HepG2 (cell line): ENCODE measurements around the gene IL27RA. TPM values are rescaled to one million over a fixed set of nuclear protein-coding genes. Genes with fewer than 3 reads are reported as not detected.

Experiments used
- AHDC1 ChIP-seq: sonication (generic); formaldehyde crosslinking; IDR thresholded peaks from 2 replicates; pipeline ENCODE4 v1.5.1; 2020; ENCODE audit warnings: mild to moderate bottlenecking, missing genetic modification reagents, borderline replicate concordance
- ARHGAP35 ChIP-seq: sonication (generic); formaldehyde crosslinking; IDR thresholded peaks from 2 replicates; pipeline ENCODE4 v1.9.0; 2022; ENCODE audit warnings: mild to moderate bottlenecking, inconsistent platforms, moderate library complexity, missing genetic modification reagents, borderline replicate concordance
- ARNT2 ChIP-seq: sonication (generic); formaldehyde crosslinking; IDR thresholded peaks from 2 replicates; pipeline ENCODE4 v1.8.0; 2022; ENCODE audit warnings: mild to moderate bottlenecking, low read depth, missing genetic modification reagents, moderate library complexity
- FOXO1 ChIP-seq: sonication (generic); formaldehyde crosslinking; IDR thresholded peaks from 2 replicates; pipeline ENCODE4 v1.4.0; 2020; ENCODE audit warnings: missing genetic modification reagents
- GPN1 ChIP-seq: sonication (generic); formaldehyde crosslinking; IDR thresholded peaks from 2 replicates; pipeline ENCODE4 v1.5.1; 2020; ENCODE audit warnings: missing genetic modification reagents, borderline replicate concordance
- GZF1 ChIP-seq: sonication (generic); formaldehyde crosslinking; IDR thresholded peaks from 2 replicates; pipeline ENCODE4 v1.5.1; 2020; ENCODE audit warnings: mild to moderate bottlenecking, missing genetic modification reagents
- PHF21A ChIP-seq: sonication (generic); formaldehyde crosslinking; IDR thresholded peaks from 2 replicates; pipeline ENCODE4 v1.5.0; 2020; ENCODE audit warnings: mild to moderate bottlenecking, missing genetic modification reagents
- SALL1 ChIP-seq: sonication (generic); formaldehyde crosslinking; IDR thresholded peaks from 2 replicates; pipeline ENCODE4 v1.8.0; 2022; ENCODE audit warnings: mild to moderate bottlenecking, missing genetic modification reagents
- TEAD3 ChIP-seq: optimal IDR thresholded peaks from 2 replicates; pipeline ENCODE3; 2016; ENCODE audit warnings: borderline replicate concordance
- ZFP36 ChIP-seq: fragments of 150-350 bp; IDR thresholded peaks from 2 replicates; pipeline ENCODE4 v1.6.1; 2018; ENCODE audit warnings: borderline replicate concordance, low read length, low read depth; ENCODE audit not compliant: partially characterized antibody
- ZNF281 ChIP-seq: sonication (generic); formaldehyde crosslinking; IDR thresholded peaks from 2 replicates; pipeline ENCODE4 v1.4.0; 2020; ENCODE audit warnings: missing genetic modification reagents, borderline replicate concordance
- ZNF777 ChIP-seq: sonication (generic); formaldehyde crosslinking; IDR thresholded peaks from 2 replicates; pipeline ENCODE4 v1.4.0; 2020; ENCODE audit warnings: missing genetic modification reagents
- ZNF83 ChIP-seq: sonication (generic); formaldehyde crosslinking; IDR thresholded peaks from 2 replicates; pipeline ENCODE4 v1.4.0; 2020; ENCODE audit warnings: missing genetic modification reagents, mild to moderate bottlenecking, borderline replicate concordance
- ZNF891 ChIP-seq: sonication (generic); formaldehyde crosslinking; IDR thresholded peaks from 2 replicates; pipeline ENCODE4 v1.5.0; 2020; ENCODE audit warnings: mild to moderate bottlenecking, missing genetic modification reagents
- polyA plus RNA-seq, 8 experiments: library from polyadenylated mRNA; depleted of rRNA in 3 of 8; stranded (reverse) in 7 of 8; unstranded in 1 of 8; fragments of >200 nt; fragmentation: Illumina TruSeq in 4 of 8; extraction: Trizol in 4 of 8; gene quantifications; 2 replicates each; pipeline versions ENCODE4 v1.2.1 to v1.2.3, GENCODE V29; 2011 to 2016; ENCODE audit warnings: low read depth in 4 of 8, missing spikeins in 1 of 8, mixed read lengths in 1 of 8; ENCODE audit not compliant: insufficient read depth in 1 of 8
- total RNA-seq, 5 experiments: library from RNA; depleted of rRNA; stranded (reverse); fragments of >200 nt; fragmentation: Illumina TruSeq; extraction: Trizol; gene quantifications; 2 replicates each; pipeline ENCODE4 v1.2.3, GENCODE V29; 2016; ENCODE audit warnings: low read depth in 1 of 5
- TF ChIP-seq, protein P1 (sequence below), 2 experiments: sonication (generic) in 1 of 2; formaldehyde crosslinking in 1 of 2; IDR thresholded peaks; 2 replicates each; pipeline versions ENCODE4 v1.5.1 to v1.6.1; 2011 to 2020; ENCODE audit warnings: borderline replicate concordance in 1 of 2, low read depth in 1 of 2, low read length in 1 of 2, mild to moderate bottlenecking in 1 of 2, missing genetic modification reagents in 1 of 2, moderate library complexity in 1 of 2
- TF ChIP-seq, protein P2 (sequence below): sonication (generic); formaldehyde crosslinking; IDR thresholded peaks from 2 replicates; pipeline ENCODE4 v1.4.0; 2020; ENCODE audit warnings: mild to moderate bottlenecking, missing genetic modification reagents

IL27RA gene
- total and polyA plus RNA-seq, 2 of the 13 experiments (the other 11 are each of a cell fraction or from before 2014, with no cell fraction given), result 3.5 to 8.1 TPM

GRCh38 chr19:14006766-14007562 lies 24.6 kb upstream of the IL27RA start (continued):
- TF ChIP-seq ZNF777 (CRISPR knock-in tag) (peak; percentile 89), SALL1 (CRISPR knock-in tag) (peak; percentile 80), GPN1 (CRISPR knock-in tag) (peak; percentile 71; the same call in 1 of the 2 replicates), AHDC1 (CRISPR knock-in tag) (no peak), TEAD3 (peak; percentile 52), ZNF891 (CRISPR knock-in tag) (peak; percentile 22; the same call in 1 of the 2 replicates), ZNF281 (peak; percentile 59; the same call in 1 of the 2 replicates), ZNF83 (CRISPR knock-in tag) (peak; percentile 78; the same call in 1 of the 2 replicates), ARNT2 (peak; percentile 77; the same call in 1 of the 2 replicates), PHF21A (peak; percentile 51; the same call in 1 of the 2 replicates), FOXO1 (CRISPR knock-in tag) (peak; percentile 70; the same call in 1 of the 2 replicates), GZF1 (CRISPR knock-in tag) (peak; percentile 40; the same call in 1 of the 2 replicates), ZFP36 (no peak), ARHGAP35 (CRISPR knock-in tag) (peak; percentile 82)
- TF ChIP-seq, protein P1, sequence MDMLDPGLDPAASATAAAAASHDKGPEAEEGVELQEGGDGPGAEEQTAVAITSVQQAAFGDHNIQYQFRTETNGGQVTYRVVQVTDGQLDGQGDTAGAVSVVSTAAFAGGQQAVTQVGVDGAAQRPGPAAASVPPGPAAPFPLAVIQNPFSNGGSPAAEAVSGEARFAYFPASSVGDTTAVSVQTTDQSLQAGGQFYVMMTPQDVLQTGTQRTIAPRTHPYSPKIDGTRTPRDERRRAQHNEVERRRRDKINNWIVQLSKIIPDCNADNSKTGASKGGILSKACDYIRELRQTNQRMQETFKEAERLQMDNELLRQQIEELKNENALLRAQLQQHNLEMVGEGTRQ (IDR thresholded peaks at IDR 0.05; ENCODE audit: low read depth, low read length), result no peak
- TF ChIP-seq, protein P1 (CRISPR knock-in tag; IDR thresholded peaks at IDR 0.05; ENCODE audit: borderline replicate concordance), result 0 out of 2 replicates have a peak, but pooled peaks have one; percentile 6
- TF ChIP-seq, protein P2, sequence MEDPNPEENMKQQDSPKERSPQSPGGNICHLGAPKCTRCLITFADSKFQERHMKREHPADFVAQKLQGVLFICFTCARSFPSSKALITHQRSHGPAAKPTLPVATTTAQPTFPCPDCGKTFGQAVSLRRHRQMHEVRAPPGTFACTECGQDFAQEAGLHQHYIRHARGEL, result peak; percentile 67
